ENCODE measurements around the gene SHB. TPM values are rescaled to one million over a fixed set of nuclear protein-coding genes. Genes with fewer than 3 reads are reported as not detected.

The SHB gene
- total RNA-seq, 6 experiments from 2014 or later: 12.0 to 43.1 (median 21.9) TPM

DNA sequence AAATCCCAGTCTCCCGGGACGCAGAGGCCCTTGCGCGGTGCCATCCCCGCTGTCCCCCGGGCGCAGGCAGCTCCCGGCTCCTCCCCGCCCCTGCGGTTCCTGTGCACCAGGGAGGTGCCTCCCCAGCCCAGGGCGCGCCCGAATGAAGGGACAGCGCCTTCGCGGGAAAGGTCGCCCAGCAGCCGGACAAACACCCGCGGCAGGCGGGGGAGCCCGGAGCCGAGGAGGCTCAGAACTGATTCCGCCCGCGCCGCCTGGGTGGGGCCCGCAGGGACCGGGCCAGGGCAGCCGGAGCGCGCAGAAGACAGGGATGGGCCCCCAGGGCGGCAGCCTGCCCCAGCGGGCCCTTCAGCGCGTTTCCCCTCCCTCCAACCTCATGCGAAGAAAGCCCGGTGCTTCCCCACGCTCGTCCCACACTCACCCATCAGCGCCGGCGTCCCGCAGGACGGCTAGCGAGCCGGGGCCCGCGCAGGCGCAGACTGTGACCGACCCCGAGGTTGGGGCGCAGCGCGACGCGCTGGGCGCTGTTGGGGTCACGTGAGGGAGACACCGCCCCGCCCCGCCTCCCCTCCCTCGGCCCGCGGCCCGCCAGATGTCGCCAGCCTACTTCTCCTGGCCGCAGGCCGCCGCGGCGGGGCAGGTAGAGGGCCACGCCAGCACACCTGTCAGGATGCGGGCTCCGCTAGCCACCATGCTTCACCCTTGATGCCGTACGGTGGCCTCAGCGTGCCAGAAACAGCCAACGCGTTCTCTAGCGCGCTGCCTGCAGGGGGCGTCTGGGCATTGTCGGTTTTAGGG is 165.2 kb downstream of the SHB start, which contains the start of gene SLC25A51:
Gene SLC25A51 (minus strand): TSS at position 481 of the 798 bp plus-strand sequence. CDS start 15,577 bp downstream, outside the sequence.
- H3K9me3 ChIP-seq: no peaks in the 10 kb centered on the region
- TF ChIP-seq POLR2A (IDR thresholded peaks at IDR 0.05): peak; percentile 81
- TF ChIP-seq, protein P1, sequence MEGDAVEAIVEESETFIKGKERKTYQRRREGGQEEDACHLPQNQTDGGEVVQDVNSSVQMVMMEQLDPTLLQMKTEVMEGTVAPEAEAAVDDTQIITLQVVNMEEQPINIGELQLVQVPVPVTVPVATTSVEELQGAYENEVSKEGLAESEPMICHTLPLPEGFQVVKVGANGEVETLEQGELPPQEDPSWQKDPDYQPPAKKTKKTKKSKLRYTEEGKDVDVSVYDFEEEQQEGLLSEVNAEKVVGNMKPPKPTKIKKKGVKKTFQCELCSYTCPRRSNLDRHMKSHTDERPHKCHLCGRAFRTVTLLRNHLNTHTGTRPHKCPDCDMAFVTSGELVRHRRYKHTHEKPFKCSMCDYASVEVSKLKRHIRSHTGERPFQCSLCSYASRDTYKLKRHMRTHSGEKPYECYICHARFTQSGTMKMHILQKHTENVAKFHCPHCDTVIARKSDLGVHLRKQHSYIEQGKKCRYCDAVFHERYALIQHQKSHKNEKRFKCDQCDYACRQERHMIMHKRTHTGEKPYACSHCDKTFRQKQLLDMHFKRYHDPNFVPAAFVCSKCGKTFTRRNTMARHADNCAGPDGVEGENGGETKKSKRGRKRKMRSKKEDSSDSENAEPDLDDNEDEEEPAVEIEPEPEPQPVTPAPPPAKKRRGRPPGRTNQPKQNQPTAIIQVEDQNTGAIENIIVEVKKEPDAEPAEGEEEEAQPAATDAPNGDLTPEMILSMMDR (IDR thresholded peaks at IDR 0.05): peak; percentile 84 to 97 (median 90)
- intact Hi-C loops (cut with DNase I): no loop called here
- H3K36me3 ChIP-seq: peaks cover 0 to 7% (median 2%) of the 10 kb centered on the region in 4 donors
- peak within 1 kb of the TSS; percentile 36 to 82 (median 79) for H3K27ac ChIP-seq
- H3K4me3 ChIP-seq: peak within 1 kb of the TSS; percentile 88 to 97 (median 95)
- peak; percentile 91 to 94 (median 93) for DNase-seq
- no peaks in the 10 kb centered on the region for H3K27me3 ChIP-seq
- peaks cover 0 to 24% (median 0%) of the 10 kb centered on the region in 4 donors for H3K4me1 ChIP-seq
- no CpG with 5 or more reads among the region's 84 CpGs for WGBS (ENCODE audit: insufficient coverage, low coverage, low lambda C conversion rate, missing lambda C conversion rate)
- ATAC-seq: peak; percentile 79 to 91 (median 90)

DNA sequence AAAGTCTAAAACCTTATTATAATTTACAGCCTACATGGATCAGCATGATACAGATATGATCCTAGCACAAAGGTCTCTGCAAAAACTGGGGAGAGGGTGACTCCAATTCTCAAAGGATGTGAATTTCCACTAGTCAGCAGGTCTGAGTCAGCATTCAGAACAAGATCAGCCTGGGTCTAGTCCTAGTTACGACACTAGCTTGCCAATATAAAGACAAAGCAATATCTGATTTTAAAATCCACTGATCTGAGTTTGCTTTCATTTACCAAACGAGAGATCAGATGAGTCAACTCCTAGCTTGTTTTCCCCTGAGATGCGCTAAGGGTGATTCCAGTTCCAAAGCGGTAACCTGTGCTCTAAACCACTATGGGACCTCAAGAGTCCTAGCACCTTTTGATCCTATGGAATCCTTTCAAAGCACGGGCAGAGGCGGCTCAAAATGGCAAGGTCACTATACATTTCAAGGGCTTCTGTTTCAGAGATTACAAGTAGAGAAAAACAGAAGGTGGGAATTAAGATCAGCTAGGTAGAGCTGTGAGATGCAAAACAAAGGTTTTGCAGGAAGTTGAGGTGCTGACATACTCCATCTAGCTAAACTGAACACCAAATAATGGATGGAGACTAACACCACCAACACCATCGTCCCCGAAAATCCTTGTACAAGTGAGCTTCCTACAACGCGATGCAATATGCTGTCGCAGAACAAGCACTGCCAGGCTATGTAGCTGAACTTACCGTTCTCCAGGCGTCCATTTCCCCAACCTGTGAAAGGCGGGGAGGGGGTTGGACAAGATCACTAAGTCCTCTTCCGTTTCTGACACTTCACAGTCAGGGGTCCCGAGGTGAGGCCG is 166.0 kb downstream of the SHB start:
- H3K4me1 ChIP-seq: peaks cover 0 to 15% (median 0%) of the 10 kb centered on the region in 4 donors
- no peaks in the 10 kb centered on the region for H3K27me3 ChIP-seq
- intact Hi-C loops (cut with DNase I): no loop called here
- WGBS (ENCODE audit: insufficient coverage, low coverage, low lambda C conversion rate, missing lambda C conversion rate): 3% methylated on average over 14 of the region's 17 CpGs
- ATAC-seq (peak; percentile 2 to 17 (median 5)), DNase-seq (peak in 1 of 3 donors; percentile 24)
- H3K36me3 ChIP-seq: peaks cover 0 to 15% (median 4%) of the 10 kb centered on the region in 4 donors
- H3K9me3 ChIP-seq: no peaks in the 10 kb centered on the region
- H3K27ac ChIP-seq: peak overlapping the region in 2 of 3 donors; percentile 79 to 82
- no peak for TF ChIP-seq POLR2A (IDR thresholded peaks at IDR 0.05)
- TF ChIP-seq, protein P1 (IDR thresholded peaks at IDR 0.05): no peak
- peak overlapping the region; percentile 88 to 97 (median 95) for H3K4me3 ChIP-seq

DNA sequence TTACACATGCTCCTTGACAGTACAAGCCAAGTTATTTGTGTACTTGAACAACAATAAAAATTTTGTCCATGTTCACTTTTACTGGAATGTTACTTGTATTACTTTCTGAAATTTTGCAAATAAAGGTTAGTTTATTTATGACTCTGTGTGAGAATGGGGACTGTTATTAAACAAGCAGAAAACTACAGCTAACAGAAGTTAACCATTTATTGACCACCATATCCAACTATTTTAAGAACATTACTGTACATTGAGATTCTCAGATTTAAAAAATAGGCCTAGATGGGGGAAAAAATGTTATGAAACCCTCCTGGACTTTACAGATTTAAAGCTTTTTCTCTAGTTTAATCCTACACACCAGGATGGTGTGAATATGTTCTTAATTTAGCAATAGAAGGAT is 166.9 kb downstream of the SHB start:
- H3K9me3 ChIP-seq: no peaks in the 10 kb centered on the region
- H3K4me3 ChIP-seq: no peak overlapping the region
- no peak overlapping the region for H3K27ac ChIP-seq
- intact Hi-C loops (cut with DNase I): no loop called here
- peaks cover 0 to 14% (median 0%) of the 10 kb centered on the region in 4 donors for H3K4me1 ChIP-seq
- ATAC-seq (no peak), DNase-seq (no peak)
- peaks cover 0 to 17% (median 4%) of the 10 kb centered on the region in 4 donors for H3K36me3 ChIP-seq
- TF ChIP-seq, protein P1 (IDR thresholded peaks at IDR 0.05): no peak
- no peak for TF ChIP-seq POLR2A (IDR thresholded peaks at IDR 0.05)
- no peaks in the 10 kb centered on the region for H3K27me3 ChIP-seq

DNA sequence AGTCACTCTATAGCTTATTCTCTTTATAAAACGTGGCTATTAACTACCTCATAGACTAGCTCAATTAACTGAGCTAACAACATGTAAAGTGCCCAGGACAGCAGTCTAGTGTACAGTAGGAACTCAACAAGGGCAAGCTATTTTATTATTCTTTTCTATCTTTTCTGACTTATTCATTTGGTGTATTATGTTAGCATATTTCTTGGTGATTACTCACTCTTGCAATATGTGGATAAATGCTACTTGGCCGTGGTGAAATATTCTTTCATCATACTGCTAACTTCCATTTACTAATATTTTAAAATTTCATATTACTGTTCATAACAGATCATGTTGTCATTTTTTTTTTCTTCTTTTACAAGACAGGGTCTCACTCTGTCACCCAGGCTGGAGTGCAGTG is 170.0 kb downstream of the SHB start:
- Histone ChIP-seq H3K36me3 (peaks cover 0 to 25% (median 5%) of the 10 kb centered on the region in 4 donors), H3K27me3 (no peaks in the 10 kb centered on the region)

More for the DNA sequence above, 170.0 kb downstream of the SHB start:
- no peak overlapping the region for H3K27ac ChIP-seq
- intact Hi-C loops (cut with DNase I): no loop called here
- DNase-seq (no peak), ATAC-seq (no peak)
- no peaks in the 10 kb centered on the region for H3K9me3 ChIP-seq
- H3K4me1 ChIP-seq: peaks cover 0 to 9% (median 0%) of the 10 kb centered on the region in 4 donors
- no peak overlapping the region for H3K4me3 ChIP-seq
- no peak for TF ChIP-seq POLR2A (IDR thresholded peaks at IDR 0.05)
- TF ChIP-seq, protein P1 (IDR thresholded peaks at IDR 0.05): no peak
- 76% methylated on average over 2 of the region's 2 CpGs for WGBS (ENCODE audit: insufficient coverage, low coverage, low lambda C conversion rate, missing lambda C conversion rate)
